Endothelial cell of hepatic sinusoid (primary cell): ENCODE results near the gene MYEOV.

Experiments
- in situ Hi-C: cut with HindIII; loops from 2 replicates; pipeline ENCODE4 v1.10.0; 2017; ENCODE audit warnings: low sequenced_read_pairs

MYEOV gene

DNA sequence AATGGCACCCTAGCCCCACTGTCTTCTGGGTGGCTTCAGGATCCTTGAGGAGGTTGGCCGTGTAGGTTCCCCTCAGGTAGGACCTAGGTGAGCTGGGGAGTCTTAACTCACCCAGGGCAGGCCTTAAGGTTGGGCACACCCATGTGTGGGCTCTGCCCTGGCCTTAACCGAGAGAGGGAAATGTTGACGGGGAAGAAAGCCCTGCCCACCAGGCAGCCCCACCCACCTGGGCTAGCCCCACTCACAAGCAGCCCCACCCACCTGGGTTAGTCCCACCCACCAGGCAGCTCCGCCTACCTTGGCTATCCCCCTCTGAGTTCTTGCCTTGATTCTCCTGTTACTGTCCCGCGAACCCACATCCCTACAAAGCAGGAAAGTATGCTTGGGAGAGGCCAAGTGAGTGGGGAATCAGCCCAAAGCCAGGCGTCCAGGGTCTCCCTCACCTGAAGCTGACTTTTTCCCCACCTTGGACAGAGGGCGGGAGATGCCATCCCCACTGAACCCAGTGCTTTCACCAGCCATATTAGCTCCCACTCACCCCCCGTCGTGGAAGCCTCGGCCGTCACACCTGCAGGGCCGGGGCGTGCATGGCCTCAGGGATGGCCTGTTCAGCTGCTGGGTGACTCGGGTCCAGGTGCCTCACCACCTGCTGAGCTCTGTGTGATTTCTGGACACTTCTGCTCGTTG is at the start of gene MYEOV:
Gene MYEOV, plus strand, starts transcription at position 337 of the 687 bp plus-strand sequence. CDS start 1,200 bp downstream, outside the sequence.
- in situ Hi-C loops, result loop anchor here (10.0 kb wide), 1 partner anchor 131 kb away; no protein-coding TSS in a partner anchor

DNA sequence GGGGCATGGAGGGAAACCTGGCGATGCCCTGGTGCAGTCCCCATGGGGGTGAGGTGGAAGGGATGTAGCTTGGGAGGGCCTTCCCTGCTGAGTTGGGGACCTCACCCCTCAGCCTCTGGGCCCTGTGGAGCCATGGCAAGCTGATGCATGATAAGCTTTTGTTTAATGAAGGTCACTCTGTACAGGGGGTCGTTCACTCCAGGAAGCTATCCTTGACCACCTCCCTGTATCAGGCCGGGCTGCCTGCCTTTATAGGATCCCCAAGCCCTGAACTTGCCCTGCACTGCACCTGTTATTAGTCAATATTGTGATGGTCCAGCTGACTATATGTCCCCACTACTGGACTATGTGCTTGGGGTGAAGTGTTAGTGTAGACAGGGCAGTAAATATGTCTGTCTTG is 49.7 kb upstream of the MYEOV start:
- in situ Hi-C loops, result no loop called here

DNA sequence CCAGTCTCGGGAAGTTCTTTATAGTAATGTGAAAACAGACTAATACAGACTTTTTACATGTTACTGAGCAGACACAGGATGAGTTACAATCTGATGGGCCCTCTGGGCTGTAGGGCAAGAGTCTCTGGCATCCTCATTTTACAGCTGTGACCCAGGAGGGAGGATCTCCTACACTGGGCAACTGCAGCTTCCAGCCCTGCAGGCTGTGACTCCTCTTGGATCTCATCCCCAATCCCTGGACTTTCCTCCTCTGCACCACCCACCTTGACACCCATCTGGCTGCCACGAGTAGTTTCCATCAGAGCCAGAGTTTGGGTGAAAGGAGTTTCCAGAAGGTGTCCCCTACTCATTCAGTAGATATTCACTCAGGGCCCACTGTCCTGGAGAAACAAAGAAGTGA is 48.9 kb upstream of the MYEOV start:
- in situ Hi-C loops, result no loop called here

- in situ Hi-C loops, result no loop called here
Measured at GRCh38 chr11:69245491-69246345, 48.2 kb upstream of the MYEOV start.

GRCh38 chr11:69249311-69250185 is 44.4 kb upstream of the MYEOV start:
- in situ Hi-C loops, result no loop called here

- in situ Hi-C loops, result no loop called here
Measured at GRCh38 chr11:69250186-69251056, 43.5 kb upstream of the MYEOV start.

- in situ Hi-C loops, result no loop called here
Measured at GRCh38 chr11:69251057-69251393, 42.9 kb upstream of the MYEOV start.

GRCh38 chr11:69251639-69252489 is 42.1 kb upstream of the MYEOV start:
- in situ Hi-C loops, result no loop called here

DNA sequence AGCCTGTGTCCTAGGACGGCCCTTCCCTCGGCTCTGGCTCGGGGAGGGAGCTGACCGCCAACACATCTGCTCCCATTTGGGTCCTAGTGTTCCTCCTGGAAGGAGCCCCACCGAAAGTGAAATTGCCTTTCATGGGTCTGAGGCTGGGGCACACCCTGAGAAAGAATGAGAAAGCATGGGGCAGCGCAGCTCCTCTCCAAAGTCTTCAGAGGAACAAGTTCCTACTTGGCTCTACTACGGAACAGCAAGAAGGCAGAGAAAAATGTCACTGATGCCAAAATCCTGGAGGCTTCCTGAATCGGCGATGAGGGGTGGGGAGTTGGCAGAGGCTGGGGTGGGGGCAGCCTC is 41.5 kb upstream of the MYEOV start:
- in situ Hi-C loops, result no loop called here

DNA sequence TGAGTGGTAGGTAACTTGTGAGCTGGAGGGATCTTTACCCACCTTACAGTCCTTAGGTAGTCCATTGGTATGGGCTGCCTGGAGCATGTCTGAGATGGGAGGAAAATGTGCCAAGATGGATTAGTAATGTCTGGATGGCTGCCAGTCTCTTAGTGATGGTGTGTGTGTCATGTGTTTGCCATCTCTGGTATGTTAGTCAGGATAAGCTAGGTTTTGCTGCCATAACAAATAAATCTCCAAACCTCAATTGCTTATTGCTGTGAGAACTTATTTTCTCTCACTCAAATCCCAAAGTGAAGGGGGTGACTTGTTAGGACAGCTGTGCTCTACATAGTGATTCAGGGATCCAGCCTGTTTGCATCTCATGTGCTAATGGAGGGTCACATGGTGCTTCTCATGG is 40.9 kb upstream of the MYEOV start:
- in situ Hi-C loops, result no loop called here

GRCh38 chr11:69257134-69257533 is 36.8 kb upstream of the MYEOV start:
- in situ Hi-C loops, result no loop called here

DNA sequence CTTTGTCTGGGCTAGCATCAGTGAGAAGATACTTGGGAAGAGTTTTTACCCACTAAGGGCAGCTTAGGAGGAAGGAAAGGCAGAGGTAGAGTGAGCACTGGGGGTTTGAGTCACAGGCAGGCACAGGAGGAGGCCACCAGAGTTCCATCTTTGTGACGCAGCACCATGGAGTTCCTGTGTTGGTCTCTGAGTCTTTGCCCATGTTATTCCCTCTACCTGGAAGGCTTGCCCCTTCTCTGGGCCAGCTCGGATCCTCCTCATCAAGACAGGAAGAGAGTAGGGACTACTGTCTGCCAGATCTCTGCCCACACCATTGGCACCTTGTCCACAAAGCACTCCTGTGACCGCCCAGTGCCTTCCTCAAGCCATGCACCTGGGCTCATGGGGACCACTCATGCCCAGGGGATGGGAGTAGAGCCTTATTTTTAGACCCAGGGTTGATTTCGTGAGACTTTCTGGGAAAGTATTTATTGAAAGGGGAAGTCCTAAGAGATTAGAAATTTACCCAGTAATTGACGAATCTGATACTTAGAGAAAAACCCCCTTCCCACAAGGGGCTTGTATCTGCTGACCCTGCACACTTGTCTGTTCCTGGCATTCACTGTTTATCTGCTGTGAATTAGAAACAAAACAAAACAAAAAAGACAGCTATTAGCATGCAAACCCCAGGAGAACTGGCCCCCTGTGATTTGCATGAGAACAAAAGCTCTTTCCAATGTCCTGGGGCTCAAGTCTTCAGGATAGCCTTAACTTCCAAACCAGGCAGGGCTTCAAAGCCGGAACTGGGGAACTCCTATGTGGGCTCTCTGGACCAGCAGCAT is 35.9 kb upstream of the MYEOV start:
- in situ Hi-C loops, result no loop called here

DNA sequence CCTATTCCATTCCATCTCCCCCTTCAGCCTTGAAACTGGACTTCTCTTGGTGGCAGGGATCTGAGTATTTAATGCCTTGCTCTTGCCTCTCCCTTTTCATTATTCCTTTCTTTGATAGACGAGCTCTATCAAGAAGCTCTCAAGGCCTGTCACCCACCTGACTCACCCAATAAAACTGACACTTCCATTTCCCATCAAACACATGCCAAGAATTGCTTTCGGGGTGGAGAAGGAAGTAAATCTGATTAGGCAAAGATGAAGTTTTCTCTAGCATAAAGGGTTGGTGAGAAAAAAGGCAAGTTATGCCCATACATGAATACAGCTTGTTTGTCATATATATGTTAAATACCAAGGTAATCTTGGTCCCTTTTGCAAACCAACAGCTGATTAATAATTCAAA is 34.9 kb upstream of the MYEOV start:
- in situ Hi-C loops, result no loop called here

GRCh38 chr11:69260622-69261021 is 33.3 kb upstream of the MYEOV start:
- in situ Hi-C loops, result no loop called here

DNA sequence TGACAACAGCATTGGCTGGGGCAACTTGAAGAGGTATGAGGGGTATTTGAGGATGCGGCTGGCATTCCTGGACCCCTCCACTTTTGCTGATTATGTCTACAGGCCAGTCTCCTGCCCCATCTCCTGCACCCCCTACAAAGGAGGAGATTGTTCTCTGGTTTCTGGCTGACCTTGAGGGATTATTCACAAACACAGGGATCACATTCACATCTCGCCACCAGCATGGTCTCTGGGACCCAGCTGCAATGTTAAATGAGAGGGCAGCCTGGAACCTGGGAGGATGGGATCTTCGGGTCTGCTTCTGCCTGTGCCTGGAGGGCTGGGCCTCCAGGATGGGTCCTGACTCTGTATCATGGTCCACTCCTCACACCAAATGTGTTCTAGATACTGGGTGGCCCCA is 32.8 kb upstream of the MYEOV start:
- in situ Hi-C loops, result no loop called here

DNA sequence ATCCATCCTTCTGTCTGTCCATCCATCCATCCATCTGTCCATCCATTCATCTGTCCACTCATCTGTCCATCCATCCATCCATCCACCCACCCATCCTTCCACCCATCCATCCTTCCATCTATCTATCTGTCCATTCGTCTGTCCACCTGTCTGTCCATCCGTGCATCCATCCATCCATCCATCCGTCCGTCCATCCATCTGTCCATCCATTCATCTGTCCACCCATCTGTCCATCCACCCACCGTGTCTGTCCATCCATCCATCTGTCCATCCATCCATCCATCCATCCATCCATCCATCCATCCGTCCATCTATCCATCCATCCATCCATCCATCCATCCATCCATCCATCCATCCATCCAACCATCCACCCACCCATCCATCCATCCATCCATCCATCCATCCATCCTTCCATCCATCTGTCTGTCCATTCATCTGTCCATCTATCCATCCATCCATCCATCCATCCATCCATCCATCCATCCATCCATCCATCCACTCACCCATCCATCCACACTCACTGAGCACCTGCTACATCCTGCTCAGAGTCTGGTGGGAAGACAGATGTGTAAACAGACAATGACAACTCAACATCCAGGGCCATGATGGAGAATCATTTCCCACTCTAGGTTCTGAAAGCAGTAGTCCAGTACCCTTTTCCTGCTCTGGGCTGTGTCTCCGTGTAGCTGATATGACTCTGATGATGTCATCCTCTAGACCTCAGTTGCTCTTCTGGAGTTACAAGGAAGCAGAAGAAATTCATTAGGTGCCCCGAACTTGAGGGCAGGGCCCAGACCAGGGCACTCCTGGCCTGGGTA is 30.8 kb upstream of the MYEOV start:
- in situ Hi-C loops, result no loop called here

GRCh38 chr11:69263736-69264052 is 30.3 kb upstream of the MYEOV start:
- in situ Hi-C loops, result no loop called here

GRCh38 chr11:69264486-69264885 is 29.5 kb upstream of the MYEOV start:
- in situ Hi-C loops, result no loop called here
